ENCODE results near the gene EPO.

EPO gene

DNA sequence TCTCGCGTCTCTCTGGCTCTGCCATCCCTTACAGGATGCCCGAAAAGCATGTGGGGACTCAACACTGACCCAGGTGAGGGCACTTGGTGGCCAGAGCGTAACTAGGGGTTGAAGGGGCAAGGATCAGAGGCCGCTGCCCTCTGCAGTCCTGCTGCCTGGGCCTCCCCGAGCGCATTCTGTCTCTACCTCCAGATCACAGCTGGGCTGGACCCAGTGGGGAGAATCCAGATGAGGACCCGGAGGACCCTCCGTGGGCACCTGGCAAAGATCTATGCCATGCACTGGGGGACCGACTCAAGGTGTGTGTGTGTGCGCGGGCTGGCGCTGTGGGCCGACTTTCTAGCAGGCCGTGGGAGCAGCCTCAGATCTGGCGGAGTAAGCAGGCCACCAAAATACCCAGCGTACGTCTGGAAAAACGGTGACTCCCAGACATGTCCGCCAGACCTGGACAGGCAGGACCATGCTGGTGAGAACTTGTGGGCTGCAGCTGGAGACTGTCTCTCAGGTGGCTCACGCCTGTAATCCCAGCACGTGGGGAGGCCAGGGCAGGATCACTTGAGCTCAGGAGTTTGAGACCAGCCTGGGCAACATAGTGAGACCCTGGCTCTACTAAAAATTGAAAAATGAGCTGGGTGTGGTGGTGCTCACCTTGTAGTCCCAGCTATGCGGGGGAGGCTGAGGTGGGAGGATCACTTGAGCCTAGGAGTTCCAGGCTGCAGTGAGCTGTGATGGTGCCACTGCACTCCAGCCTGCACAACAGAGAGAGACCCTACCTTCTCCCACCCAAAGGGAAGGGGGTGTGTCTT, 43.6 kb upstream of the EPO start:
- Histone ChIP-seq H3K9ac (ENCODE audit: insufficient read length) (no peak overlapping the region), H3K9me3 (ENCODE audit: low read depth, low read length) (no peaks in the 10 kb centered on the region), H3K27ac (0 out of 2 replicates have a peak overlapping the region, but pooled peaks have one; percentile 19), H3K36me3 (ENCODE audit: insufficient read depth, low read length) (peaks cover 39% of the 10 kb centered on the region), H3K4me3 (peak overlapping the region; percentile 97)
- DNase-seq (ENCODE audit: low read depth, low spot score) = no peak
- TF ChIP-seq POLR2AphosphoS5 (IDR thresholded peaks at IDR 0.05; ENCODE audit: borderline replicate concordance, low read depth, low read length) (no peak), EZH2 (IDR thresholded peaks at IDR 0.05) (no peak), FOXP2 (optimal IDR thresholded peaks at IDR 0.05; ENCODE audit: control extremely low read depth, extremely low read length, insufficient read depth) (no peak)

DNA sequence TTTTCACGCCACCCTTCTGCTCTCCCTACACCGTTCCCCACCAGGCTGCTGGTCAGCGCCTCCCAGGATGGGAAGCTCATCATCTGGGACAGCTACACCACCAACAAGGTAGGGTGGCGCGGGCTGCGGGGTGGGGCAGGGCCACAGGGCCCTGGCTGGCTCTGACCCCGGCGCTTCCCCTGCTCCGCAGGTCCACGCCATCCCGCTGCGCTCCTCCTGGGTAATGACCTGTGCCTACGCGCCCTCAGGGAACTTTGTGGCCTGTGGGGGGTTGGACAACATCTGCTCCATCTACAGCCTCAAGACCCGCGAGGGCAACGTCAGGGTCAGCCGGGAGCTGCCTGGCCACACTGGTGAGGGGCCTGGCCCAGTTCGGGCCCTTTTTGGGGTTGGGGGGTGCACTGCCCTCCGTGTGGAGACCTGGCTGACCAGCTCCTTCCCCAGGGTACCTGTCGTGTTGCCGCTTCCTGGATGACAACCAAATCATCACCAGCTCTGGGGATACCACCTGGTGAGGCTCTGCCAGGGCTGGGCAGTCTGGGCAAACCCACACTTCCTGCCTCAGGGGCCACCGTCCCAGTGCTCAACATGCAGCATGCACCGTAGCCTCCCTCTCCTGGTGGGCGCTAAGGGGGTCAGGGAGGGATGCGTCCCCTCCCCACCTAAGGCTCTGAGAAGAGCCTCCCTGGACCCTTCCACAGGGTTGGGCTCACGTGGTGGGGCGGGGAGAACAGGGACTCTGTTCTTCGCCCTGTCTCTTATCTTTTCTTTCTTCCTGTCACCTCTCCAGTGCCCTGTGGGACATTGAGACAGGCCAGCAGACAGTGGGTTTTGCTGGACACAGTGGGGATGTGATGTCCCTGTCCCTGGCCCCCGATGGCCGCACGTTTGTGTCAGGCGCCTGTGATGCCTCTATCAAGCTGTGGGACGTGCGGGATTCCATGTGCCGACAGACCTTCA, 42.7 kb upstream of the EPO start:
- Histone ChIP-seq H3K9me3 (ENCODE audit: low read depth, low read length) (no peaks in the 10 kb centered on the region), H3K4me3 (no peak overlapping the region), H3K36me3 (ENCODE audit: insufficient read depth, low read length) (peaks cover 47% of the 10 kb centered on the region), H3K9ac (ENCODE audit: insufficient read length) (no peak overlapping the region), H3K27ac (no peak overlapping the region)
- TF ChIP-seq POLR2AphosphoS5 (IDR thresholded peaks at IDR 0.05; ENCODE audit: borderline replicate concordance, low read depth, low read length) = peak; percentile 54; the same call in 1 of the 2 replicates
- TF ChIP-seq EZH2 (IDR thresholded peaks at IDR 0.05) = no peak
- no peak for DNase-seq (ENCODE audit: low read depth, low spot score)

DNA sequence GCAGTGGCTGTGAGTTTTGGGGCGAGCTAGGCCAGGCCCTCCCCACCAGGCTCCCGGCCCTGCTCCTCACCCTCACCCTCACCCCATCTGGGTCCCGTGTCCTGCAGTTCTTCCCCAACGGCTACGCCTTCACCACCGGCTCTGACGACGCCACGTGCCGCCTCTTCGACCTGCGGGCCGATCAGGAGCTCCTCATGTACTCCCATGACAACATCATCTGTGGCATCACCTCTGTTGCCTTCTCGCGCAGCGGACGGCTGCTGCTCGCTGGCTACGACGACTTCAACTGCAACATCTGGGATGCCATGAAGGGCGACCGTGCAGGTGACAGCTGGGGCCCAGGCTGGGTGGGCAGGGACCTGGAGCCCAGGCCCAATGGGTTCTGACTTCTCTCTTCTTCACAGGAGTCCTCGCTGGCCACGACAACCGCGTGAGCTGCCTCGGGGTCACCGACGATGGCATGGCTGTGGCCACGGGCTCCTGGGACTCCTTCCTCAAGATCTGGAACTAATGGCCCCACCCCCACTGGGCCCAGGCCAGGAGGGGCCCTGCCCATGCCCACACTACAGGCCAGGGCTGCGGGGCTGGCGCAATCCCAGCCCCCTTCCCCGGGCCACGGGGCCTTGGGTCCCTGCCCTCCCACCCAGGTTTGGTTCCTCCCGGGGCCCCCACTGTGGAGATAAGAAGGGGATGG, 41.8 kb upstream of the EPO start:
- Histone ChIP-seq H3K9me3 (ENCODE audit: low read depth, low read length) (no peaks in the 10 kb centered on the region), H3K9ac (ENCODE audit: insufficient read length) (no peak overlapping the region), H3K27ac (0 out of 2 replicates have a peak overlapping the region, but pooled peaks have one; percentile 36), H3K4me3 (no peak overlapping the region), H3K36me3 (ENCODE audit: insufficient read depth, low read length) (peaks cover 56% of the 10 kb centered on the region)
- DNase-seq (ENCODE audit: low read depth, low spot score) = no peak
- 0 out of 2 replicates have a peak, but pooled peaks have one; percentile 31 for TF ChIP-seq POLR2AphosphoS5 (IDR thresholded peaks at IDR 0.05; ENCODE audit: borderline replicate concordance, low read depth, low read length)
- TF ChIP-seq EZH2 (IDR thresholded peaks at IDR 0.05) = no peak

DNA sequence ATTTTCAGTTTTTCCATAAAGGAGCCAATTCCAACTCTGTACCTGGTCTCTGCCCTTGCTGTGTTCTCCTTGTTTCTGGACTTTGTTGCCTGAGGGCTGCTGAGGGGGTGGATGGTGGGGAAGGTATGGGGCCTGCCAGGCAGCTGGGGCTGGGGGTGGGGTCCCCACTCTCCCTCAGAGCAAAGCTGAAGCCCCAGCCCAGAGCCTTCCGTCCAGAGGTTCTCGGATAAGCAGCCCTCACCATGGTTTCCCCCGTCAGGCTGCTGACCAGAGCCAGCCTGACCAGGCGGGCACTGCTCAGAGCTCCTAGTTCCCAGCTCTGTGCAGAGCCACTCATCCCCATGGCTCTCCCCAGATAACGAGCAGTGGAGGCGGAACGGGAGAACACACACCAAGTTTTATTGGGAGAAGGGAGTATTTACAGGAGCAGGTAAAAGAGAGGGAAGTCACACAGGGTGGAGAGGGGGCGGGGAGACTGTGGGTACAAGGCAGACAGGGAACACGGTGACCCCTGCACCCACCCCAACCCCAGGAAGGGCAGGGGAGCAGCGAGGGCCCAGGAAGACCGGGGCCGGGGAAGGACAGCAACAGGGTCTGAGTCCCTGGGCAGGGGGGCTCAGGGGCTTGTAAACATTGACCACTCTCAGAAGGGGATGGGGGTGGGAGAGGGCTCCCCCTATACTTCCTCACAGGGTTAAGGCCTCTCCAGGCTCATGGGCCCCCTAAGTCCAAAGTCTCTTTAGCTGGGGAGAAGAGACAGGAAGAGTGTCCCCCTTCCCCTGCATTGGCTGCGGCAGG, 40.9 kb upstream of the EPO start:
- no peak for DNase-seq (ENCODE audit: low read depth, low spot score)
- Histone ChIP-seq H3K9ac (ENCODE audit: insufficient read length) (no peak overlapping the region), H3K9me3 (ENCODE audit: low read depth, low read length) (no peaks in the 10 kb centered on the region), H3K27ac (0 out of 2 replicates have a peak overlapping the region, but pooled peaks have one; percentile 36), H3K4me3 (no peak overlapping the region), H3K36me3 (ENCODE audit: insufficient read depth, low read length) (peaks cover 64% of the 10 kb centered on the region)
- TF ChIP-seq EZH2 (IDR thresholded peaks at IDR 0.05) (no peak), POLR2AphosphoS5 (IDR thresholded peaks at IDR 0.05; ENCODE audit: borderline replicate concordance, low read depth, low read length) (peak; percentile 9; the same call in 1 of the 2 replicates), FOXP2 (optimal IDR thresholded peaks at IDR 0.05; ENCODE audit: control extremely low read depth, extremely low read length, insufficient read depth) (no peak)

DNA sequence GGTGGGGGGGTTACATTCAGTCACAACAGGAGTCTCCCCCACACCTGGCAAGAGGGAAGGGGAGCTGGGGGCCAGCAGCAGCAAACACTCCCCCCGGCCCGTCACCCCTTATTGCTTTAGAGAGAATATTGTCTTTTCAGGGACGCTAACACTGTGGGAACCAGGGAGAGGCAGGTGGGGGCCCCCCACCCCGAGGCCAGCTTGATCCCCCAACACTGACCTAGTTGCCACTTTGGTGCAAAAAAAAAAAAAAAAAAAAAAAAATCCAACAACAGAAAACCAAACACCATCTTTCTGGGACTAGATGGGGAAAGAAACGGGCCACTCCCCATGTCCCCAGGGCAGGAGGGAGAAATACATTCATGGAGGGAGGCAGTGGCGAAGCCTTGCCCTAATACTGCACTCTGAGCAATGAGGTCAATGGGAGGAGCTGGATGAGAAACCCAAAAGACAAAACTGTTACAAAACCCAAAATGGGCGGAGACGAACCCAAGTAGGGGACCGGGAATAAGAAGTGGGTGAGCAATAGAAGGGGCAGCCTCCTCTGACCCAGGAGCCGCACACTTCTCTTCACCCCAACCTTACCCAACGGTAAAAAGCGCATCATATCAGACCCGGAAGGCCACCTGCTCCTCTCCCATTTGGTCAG, 40.2 kb upstream of the EPO start:
- Histone ChIP-seq H3K27ac (peak overlapping the region; percentile 13; the same call in 1 of the 2 replicates), H3K9ac (ENCODE audit: insufficient read length) (no peak overlapping the region), H3K4me3 (no peak overlapping the region), H3K9me3 (ENCODE audit: low read depth, low read length) (no peaks in the 10 kb centered on the region), H3K36me3 (ENCODE audit: insufficient read depth, low read length) (peaks cover 68% of the 10 kb centered on the region)
- TF ChIP-seq POLR2AphosphoS5 (IDR thresholded peaks at IDR 0.05; ENCODE audit: borderline replicate concordance, low read depth, low read length) = no peak; the same call in none of the 2 replicates
- no peak for DNase-seq (ENCODE audit: low read depth, low spot score)

DNA sequence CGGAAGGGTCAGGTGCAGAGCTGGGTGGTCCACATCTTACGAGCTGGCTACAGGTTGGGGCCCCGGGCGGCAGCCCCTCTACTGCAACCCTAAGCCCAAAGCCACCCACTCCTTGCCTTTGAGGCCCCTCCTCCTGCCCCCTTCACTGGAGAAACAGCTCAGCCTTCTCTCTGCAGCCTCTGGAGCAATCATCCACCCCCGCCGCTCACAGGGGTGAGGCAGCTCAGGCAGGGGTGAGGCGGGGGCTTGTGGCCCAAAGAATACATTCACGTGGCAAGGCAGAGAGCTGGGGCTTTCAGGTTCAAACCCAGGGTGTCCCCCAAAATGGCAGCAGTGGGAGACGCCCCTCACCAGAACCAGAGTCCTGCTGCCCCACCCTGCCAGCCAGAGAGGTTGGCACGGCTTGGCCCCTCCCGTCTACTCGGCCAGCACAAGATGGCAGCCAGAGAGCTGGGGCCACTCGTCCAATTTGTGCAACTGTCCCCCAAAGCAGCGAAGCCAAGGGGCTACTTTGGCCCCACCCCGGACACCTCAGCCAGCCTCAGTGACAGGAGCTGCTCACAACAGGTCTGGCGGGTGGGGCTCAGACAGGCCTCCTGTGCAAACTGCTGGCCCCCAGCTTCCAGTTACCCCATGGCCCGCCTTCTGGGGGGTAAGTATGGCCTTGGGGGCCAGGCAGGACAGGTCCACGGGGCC, 39.5 kb upstream of the EPO start:
- Histone ChIP-seq H3K27ac (no peak overlapping the region; the same call in 1 of the 2 replicates), H3K9me3 (ENCODE audit: low read depth, low read length) (no peaks in the 10 kb centered on the region), H3K9ac (ENCODE audit: insufficient read length) (no peak overlapping the region), H3K36me3 (ENCODE audit: insufficient read depth, low read length) (peaks cover 75% of the 10 kb centered on the region), H3K4me3 (no peak overlapping the region)
- DNase-seq (ENCODE audit: low read depth, low spot score) = no peak
- no peak for TF ChIP-seq EZH2 (IDR thresholded peaks at IDR 0.05)
- no peak for TF ChIP-seq FOXP2 (optimal IDR thresholded peaks at IDR 0.05; ENCODE audit: control extremely low read depth, extremely low read length, insufficient read depth)
- TF ChIP-seq POLR2AphosphoS5 (IDR thresholded peaks at IDR 0.05; ENCODE audit: borderline replicate concordance, low read depth, low read length) = no peak; the same call in 1 of the 2 replicates

All from SK-N-MC (cell line).